ENCODE results near the gene PRDM16. TPM values are rescaled to one million over a fixed set of nuclear protein-coding genes. Genes with fewer than 3 reads are reported as not detected.
"Not testable (repeated sequence)": the region's sequence is repeated elsewhere in the genome, so short reads cannot be mapped to it uniquely, and the experiment has no call there.

The PRDM16 gene
- total RNA-seq, 1 experiment from 2014 or later = 0.97 TPM

GRCh38 chr1:3278416-3279181 lies 209.6 kb downstream of the PRDM16 start:
- DNase-seq (ENCODE audit: low spot score) = no peak

GRCh38 chr1:3279182-3279470 lies 210.1 kb downstream of the PRDM16 start:
- DNase-seq (ENCODE audit: low spot score) = no peak

DNA sequence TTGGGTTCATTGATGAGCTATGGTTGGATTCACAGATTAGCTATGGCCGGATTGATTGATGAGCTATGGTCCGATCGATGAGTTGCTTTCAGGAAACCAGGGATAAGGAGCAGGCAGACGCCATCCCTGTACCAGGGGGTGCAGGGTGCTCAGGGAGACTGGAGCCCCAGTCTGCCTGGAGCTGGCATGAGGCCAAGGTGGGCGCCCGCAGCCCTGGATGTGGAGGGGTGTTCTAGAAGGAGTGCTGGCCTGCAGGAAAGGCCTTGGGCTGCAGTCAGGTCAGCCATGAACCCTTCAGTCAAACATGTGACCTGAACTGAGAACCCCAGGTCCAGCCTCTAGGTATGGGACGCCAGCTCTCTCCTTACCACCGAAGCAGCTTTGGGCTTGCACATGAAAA lies 212.7 kb downstream of the PRDM16 start:
- DNase-seq (ENCODE audit: low spot score) = no peak

DNA sequence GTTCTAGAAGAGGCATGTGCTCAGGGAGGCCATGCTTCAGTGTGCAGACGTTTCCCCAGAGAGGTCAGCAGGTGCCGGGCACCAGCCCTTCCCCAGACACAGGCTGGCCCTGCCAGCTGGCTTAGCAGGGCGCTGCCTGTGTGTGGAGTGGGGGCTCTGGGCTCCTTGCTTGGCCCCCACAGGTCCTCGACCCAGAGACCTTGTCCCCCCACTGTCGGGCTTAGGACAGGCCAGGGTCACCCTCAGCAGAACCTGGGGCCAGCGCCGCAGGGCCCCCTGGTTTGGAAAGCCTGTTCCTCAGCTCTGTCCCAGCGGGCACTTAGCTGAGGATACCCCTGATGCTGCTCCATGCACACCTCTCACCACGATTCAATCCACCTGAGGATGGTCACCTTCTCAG lies 213.2 kb downstream of the PRDM16 start:
- no peak for DNase-seq (ENCODE audit: low spot score)

DNA sequence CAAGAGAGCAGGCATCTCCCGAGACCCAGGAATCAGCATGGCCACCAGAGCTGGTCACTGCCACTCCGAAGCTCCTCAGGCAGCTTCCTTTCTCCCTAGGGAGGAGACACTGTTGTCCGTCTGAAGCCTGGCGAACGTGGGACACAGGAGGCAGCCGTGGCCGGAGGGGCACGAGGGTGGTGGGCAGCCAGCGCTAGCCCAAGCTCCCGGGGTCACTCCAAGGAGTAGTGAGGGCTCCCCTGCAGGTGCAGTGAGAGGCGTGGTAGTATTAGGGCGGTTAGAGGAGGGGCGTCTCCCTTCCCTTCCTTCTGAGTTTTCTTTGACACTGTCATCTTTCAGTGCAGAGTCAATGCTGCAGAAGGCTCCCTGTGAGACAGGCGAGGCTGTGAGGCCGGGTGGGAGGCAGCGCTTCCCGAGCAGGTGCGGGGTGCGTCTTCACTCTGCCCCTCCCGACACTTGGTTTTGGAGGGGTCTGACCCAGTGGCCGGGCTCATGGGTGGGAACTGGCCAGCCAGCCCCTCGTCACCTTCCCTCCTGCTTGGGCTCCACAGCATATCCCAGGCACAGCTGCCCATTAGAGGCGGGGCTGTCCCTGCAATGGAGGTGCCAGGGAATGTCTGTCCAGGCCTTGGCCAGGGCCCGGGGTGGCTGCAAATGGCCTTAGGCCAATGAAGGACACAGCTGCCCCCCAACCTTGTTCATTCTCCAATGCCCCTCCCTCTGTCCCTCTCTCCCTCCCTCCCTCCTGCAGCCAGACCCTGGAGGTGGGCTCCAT lies 213.8 kb downstream of the PRDM16 start:
- no peak for DNase-seq (ENCODE audit: low spot score)

DNA sequence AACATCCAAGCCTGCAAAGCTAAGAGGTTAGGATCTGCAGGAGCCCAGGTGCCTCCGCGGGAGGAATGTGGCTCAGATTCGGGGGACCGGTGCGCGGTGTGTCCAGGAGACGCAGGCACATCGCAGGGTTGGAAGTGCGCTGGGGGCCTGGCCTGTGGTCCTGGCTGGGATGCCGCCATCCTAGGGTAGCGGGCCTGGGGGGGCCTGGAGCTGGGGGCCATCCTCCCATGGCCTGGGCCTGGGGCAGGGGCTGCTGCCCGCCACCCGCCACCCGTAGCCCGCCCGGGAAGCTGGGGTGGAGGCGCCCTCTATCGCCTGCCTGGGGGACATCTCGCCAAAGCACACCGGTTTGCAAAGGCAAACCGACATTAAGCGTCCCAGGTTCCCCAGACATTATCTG lies 214.8 kb downstream of the PRDM16 start:
- DNase-seq (ENCODE audit: low spot score) = no peak

GRCh38 chr1:3284691-3285090 lies 215.7 kb downstream of the PRDM16 start:
- DNase-seq (ENCODE audit: low spot score) = no peak

GRCh38 chr1:3285106-3285740 lies 216.2 kb downstream of the PRDM16 start:
- DNase-seq (ENCODE audit: low spot score) = no peak

- DNase-seq (ENCODE audit: low spot score) = not testable (repeated sequence)
Observed at GRCh38 chr1:3287095-3287494, 218.1 kb downstream of the PRDM16 start.

DNA sequence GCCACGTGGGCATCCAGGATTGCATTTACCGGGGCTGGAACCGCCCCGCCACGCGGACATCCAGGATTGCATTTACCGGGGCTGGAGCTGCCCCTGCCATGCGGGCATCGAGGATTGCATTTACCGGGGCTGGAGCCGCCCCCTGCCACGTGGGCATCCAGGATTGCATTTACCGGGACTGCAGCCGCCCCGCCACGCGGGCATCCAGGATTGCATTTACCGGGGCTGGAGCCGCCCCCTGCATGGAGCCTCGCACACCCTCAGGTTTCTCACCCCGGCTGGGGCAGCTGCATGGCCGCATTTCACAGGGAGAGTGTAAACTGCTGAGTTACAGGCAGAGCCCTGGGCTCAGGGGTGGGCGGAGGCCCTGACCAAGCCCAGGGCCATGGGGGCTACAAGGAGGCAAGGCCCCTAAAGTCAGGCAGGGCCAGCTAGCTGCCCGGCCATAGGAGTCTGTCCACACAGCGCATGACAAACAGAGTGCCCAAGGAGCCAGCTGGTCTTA lies 218.7 kb downstream of the PRDM16 start:
- no peak for DNase-seq (ENCODE audit: low spot score)

DNA sequence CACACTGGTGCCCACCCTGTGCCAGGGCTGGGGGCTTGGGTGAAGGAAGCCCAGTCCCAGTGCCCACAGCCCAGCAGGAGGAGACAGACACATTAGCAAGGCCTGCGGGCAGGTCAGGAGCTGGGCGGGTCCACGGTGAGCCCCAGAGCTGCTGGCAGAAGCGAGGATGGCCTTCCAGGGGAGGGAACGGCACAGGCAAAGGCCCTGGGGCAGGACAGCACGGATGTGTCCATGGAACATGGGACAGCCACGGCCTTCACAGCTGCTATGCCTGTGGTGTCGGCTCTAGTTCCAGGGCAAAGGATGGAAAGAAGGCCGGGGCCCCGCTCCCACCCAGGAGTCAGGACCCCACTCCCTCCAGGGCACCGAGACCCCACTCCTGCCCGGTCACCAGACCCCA lies 220.5 kb downstream of the PRDM16 start:
- DNase-seq (ENCODE audit: low spot score) = no peak

GRCh38 chr1:3290438-3290837 lies 221.4 kb downstream of the PRDM16 start:
- no peak for DNase-seq (ENCODE audit: low spot score)

GRCh38 chr1:3290915-3291314 lies 221.9 kb downstream of the PRDM16 start:
- no peak for DNase-seq (ENCODE audit: low spot score)

DNA sequence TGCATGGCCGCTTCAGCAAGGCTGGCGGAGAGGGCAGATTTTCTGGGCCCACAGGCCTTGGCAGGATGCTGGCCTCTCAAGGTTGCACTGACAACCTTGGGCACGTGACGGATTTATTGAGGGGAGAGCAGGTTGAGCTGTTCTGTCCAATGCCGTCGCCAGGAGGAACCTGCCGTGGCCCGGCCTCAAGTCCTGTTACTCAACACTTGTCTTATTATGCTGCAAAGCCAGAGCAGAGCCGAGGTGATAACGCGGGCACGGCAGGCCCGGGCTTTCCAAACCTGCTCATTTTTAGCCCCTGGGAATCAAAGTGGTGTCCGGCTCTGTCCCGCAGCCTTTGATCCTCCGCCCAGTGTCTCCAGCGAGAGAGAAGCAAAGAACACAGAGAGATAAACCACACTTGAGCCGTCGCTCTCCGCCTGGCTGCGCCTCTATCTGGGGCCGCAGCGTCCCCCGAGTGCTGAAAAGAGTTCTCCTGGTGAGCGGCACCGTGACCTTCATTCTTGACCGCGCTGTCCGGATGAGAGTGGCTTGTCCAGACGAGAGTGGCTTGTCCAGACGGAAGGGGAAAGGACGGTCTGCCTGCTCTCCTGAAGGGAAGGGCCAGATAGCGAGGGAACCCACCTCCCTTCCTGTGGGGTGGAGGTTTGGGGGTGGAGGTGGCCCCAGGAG lies 223.2 kb downstream of the PRDM16 start:
- no peak for DNase-seq (ENCODE audit: low spot score)

- DNase-seq (ENCODE audit: low spot score) = no peak
Observed at GRCh38 chr1:3292868-3293562, 224.0 kb downstream of the PRDM16 start.

- no peak for DNase-seq (ENCODE audit: low spot score)
Observed at GRCh38 chr1:3293563-3294080, 224.6 kb downstream of the PRDM16 start.

- no peak for DNase-seq (ENCODE audit: low spot score)
Observed at GRCh38 chr1:3294450-3294849, 225.4 kb downstream of the PRDM16 start.

DNA sequence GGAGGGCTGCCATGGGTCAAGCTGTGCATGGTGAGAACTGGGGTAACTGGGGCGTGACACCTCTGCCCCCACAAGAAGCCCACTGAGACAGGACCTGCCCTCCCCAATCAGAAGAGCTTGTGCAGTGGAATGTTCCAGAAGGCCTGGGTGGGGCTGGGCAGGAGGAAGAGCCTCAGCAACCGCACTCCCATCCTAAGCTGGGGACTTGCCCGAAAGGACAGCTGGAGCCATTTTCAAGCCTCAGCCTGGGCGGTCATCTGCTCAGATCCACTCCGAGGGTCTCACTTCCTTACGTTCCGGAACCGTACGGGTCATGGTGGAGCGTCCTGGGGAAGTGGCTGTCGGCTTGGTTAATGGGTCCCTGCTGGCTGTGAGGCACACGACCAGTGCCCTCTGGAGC lies 226.8 kb downstream of the PRDM16 start:
- DNase-seq (ENCODE audit: low spot score) = no peak

GRCh38 chr1:3296326-3296725 lies 227.3 kb downstream of the PRDM16 start:
- DNase-seq (ENCODE audit: low spot score) = no peak

DNA sequence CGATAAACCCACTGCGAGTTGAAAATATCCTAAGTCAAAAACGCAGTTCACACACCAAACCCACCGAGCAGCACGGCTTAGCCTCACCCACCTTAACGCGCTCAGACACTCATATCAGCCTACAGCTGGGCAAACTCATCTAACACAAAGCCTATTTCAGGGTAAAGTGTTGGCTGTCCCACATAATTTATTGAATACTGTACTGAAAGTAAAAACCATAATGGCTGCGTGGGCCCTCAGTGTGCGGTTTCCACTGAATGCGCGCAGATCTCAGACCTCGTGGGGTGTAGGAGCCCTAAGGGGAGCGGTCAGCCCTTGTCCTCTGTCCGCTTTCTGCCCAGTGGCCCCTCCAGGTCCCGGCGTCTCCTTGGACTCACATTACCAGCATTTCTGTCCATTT lies 227.8 kb downstream of the PRDM16 start:
- DNase-seq (ENCODE audit: low spot score) = no peak

- no peak for DNase-seq (ENCODE audit: low spot score)
Observed at GRCh38 chr1:3297756-3298155, 228.8 kb downstream of the PRDM16 start.

All from H4 (cell line).